MM.1S (cell line): ENCODE results near the gene CACNB3.
"Not testable (repeated sequence)": the region's sequence is repeated elsewhere in the genome, so short reads cannot be mapped to it uniquely, and the experiment has no call there.

Experiments used
- DNase-seq: peaks from one replicate; pipeline ENCODE4 v3.0.0-alpha.2; 2015
- H2AFZ ChIP-seq: fragments of 300-600 bp; sonication (generic); 2 replicates; pipeline ENCODE4 v1.6.0; 2016; ENCODE audit warnings: antibody characterized with exemption, low read length
- H3F3A ChIP-seq: fragments of 300-600 bp; sonication (generic); 2 replicates; pipeline ENCODE4 v1.6.1; 2016; ENCODE audit warnings: mild to moderate bottlenecking, antibody characterized with exemption, low read length, moderate library complexity, mixed read lengths; ENCODE audit not compliant: insufficient read depth
- H3K27ac ChIP-seq: fragments of 300-600 bp; sonication (generic); 2 replicates; pipeline ENCODE4 v1.5.1; 2016; ENCODE audit warnings: mild to moderate bottlenecking, low read length
- H3K27me3 ChIP-seq: fragments of 300-600 bp; sonication (generic); replicated peaks from 2 replicates; pipeline ENCODE4 v1.6.0; 2016; ENCODE audit warnings: low read length; ENCODE audit not compliant: insufficient read depth
- H3K36me3 ChIP-seq: fragments of 300-600 bp; sonication (generic); replicated peaks from 2 replicates; pipeline ENCODE4 v1.6.1; 2016; ENCODE audit warnings: mild to moderate bottlenecking, low read length, mixed read lengths; ENCODE audit not compliant: insufficient read depth
- H3K4me1 ChIP-seq: fragments of 300-600 bp; sonication (generic); 2 replicates; pipeline ENCODE4 v1.6.1; 2016; ENCODE audit warnings: low read length, mixed read lengths
- H3K4me2 ChIP-seq: fragments of 300-600 bp; sonication (generic); 2 replicates; pipeline ENCODE4 v1.6.0; 2016; ENCODE audit warnings: low read depth, low read length
- H3K4me3 ChIP-seq: fragments of 300-600 bp; sonication (generic); 2 replicates; pipeline ENCODE4 v1.5.1; 2016; ENCODE audit warnings: low read length, mixed read lengths
- H3K79me2 ChIP-seq: fragments of 300-600 bp; sonication (generic); 2 replicates; pipeline ENCODE4 v1.6.1; 2016; ENCODE audit warnings: mixed run types, low read length, mixed read lengths
- H3K9ac ChIP-seq: fragments of 300-600 bp; sonication (generic); 2 replicates; pipeline ENCODE4 v1.6.1; 2016; ENCODE audit warnings: low read length, mixed read lengths
- H3K9me2 ChIP-seq: fragments of 300-600 bp; sonication (generic); replicated peaks from 2 replicates; pipeline ENCODE4 v1.6.1; 2016; ENCODE audit warnings: mild to moderate bottlenecking, low read length, mixed read lengths; ENCODE audit not compliant: insufficient read depth
- H3K9me3 ChIP-seq: fragments of 300-600 bp; sonication (generic); replicated peaks from 2 replicates; pipeline ENCODE4 v1.6.1; 2016; ENCODE audit warnings: mild to moderate bottlenecking, low read length, mixed read lengths; ENCODE audit not compliant: insufficient read depth
- H4K20me1 ChIP-seq: fragments of 300-600 bp; sonication (generic); 2 replicates; pipeline ENCODE4 v1.6.1; 2016; ENCODE audit warnings: mild to moderate bottlenecking, low read length, moderate library complexity, mixed read lengths; ENCODE audit not compliant: insufficient read depth
- CTCF ChIP-seq: fragments of 300-600 bp; sonication (generic); IDR thresholded peaks from 2 replicates; pipeline ENCODE4 v1.5.1; 2016; ENCODE audit warnings: antibody characterized with exemption, low read length, mixed read lengths
- EZH2 ChIP-seq: fragments of 300-600 bp; sonication (generic); optimal IDR thresholded peaks from 2 replicates; pipeline ENCODE3; 2017; ENCODE audit warnings: low read depth, mild to moderate bottlenecking, antibody characterized with exemption, low read length, mixed read lengths
- EZH2phosphoT487 ChIP-seq: fragments of 300-600 bp; sonication (generic); IDR thresholded peaks from 2 replicates; pipeline ENCODE4 v1.6.1; 2018; ENCODE audit warnings: antibody characterized with exemption, low read length

CACNB3 gene

DNA sequence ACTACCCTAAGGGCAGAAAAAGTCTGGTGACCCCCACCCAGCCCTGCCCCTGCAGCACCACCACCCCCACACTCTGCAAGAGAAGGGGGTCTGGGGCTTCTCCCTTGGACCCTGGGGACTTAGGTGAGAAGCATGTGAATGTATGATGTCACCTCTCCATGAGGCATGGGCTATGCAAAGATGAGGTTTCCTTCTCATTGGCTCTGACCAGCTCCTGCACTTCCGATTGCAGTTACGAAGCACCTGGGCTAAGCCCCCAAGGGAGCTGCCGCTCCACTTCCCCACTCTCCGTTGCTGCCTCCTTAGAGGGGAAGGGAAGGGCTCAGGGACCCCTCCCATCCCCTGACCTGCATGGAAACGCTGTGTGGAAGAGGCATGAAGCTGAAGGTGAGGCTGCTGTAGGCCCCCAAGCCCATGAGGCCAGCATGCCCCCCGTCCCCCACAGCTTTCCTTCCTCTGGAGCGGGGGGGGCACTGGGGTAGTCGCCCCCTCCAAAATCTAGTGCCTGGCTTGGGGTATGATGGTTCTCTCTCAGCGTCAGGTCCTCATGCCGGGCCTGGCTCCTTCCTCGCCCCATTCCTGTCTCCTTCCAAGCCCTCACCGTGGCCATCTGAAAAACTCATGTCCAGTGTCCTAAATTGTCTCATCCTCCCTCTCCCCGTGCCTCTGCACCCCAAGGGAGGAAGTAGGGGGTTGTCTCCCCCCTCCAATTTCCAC is 39.1 kb downstream of the CACNB3 start:
- peaks cover 9% of the 10 kb centered on the region; the same call in 1 of the 2 replicates for H3F3A ChIP-seq
- H3K4me1 ChIP-seq, result no peaks in the 10 kb centered on the region
- H2AFZ ChIP-seq, result no peak overlapping the region
- no peak overlapping the region for H3K9ac ChIP-seq
- peaks cover 3% of the 10 kb centered on the region; the same call in 1 of the 2 replicates for H3K79me2 ChIP-seq
- no peak overlapping the region for H3K27ac ChIP-seq
- H3K4me2 ChIP-seq, result no peak overlapping the region
- H3K27me3 ChIP-seq, result no peaks in the 10 kb centered on the region
- no peaks in the 10 kb centered on the region for H3K9me2 ChIP-seq
- DNase-seq, result no peak
- no peaks in the 10 kb centered on the region for H4K20me1 ChIP-seq
- H3K9me3 ChIP-seq, result no peaks in the 10 kb centered on the region
- TF ChIP-seq EZH2phosphoT487 (no peak), CTCF (no peak), EZH2 (no peak)
- no peaks in the 10 kb centered on the region for H3K36me3 ChIP-seq
- H3K4me3 ChIP-seq, result no peak overlapping the region

DNA sequence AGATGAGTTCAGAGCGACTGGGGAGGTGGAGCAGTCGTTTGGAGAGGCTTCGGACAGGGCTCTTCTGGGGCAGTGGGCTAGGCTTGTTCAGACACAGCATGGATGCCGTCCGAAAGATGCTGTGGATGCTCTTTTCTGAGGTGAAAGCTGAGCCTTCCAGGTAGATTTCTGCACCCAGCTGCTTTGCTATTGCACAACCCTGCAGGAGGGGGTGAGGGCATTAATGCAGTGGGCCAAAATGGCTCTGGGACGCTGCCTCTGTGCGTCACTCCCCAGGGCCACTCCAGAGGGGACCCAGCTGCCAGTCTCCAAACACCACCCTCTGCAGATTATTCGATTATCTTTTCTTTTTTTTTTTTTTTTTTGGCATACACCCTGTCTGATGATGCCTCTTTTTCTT is 39.7 kb downstream of the CACNB3 start:
- DNase-seq, result no peak
- Histone ChIP-seq H3K9me2 (no peaks in the 10 kb centered on the region), H4K20me1 (no peaks in the 10 kb centered on the region), H2AFZ (no peak overlapping the region), H3K4me2 (no peak overlapping the region), H3K79me2 (no peaks in the 10 kb centered on the region), H3K4me1 (no peaks in the 10 kb centered on the region), H3K4me3 (no peak overlapping the region), H3K36me3 (no peaks in the 10 kb centered on the region), H3K27me3 (no peaks in the 10 kb centered on the region), H3K9me3 (no peaks in the 10 kb centered on the region), H3K27ac (no peak overlapping the region), H3K9ac (no peak overlapping the region), H3F3A (peaks cover 4% of the 10 kb centered on the region; the same call in 1 of the 2 replicates)
- TF ChIP-seq EZH2, result no peak
- TF ChIP-seq CTCF, result no peak
- TF ChIP-seq EZH2phosphoT487, result no peak

DNA sequence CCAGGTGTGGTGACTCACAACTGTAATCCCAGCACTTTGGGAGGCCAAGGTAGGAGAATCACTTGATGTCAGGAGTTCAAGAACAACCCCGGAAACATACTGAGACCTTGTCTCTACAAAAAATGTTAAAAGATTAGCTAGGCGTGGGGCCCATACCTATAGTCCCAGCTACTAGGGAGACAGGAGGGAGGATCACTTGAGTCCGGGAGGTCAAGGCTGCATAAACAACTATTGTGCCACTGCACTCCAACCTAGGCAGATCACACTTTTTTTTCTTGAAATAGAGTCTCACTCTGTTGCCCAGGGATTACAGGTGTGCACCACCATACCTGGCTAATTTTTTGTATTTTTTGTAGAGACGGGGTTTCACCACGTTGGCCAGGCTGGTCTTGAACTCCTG is 41.3 kb downstream of the CACNB3 start:
- Histone ChIP-seq H3K27ac (no peak overlapping the region), H3K9ac (no peak overlapping the region), H3K36me3 (no peaks in the 10 kb centered on the region), H3K9me2 (no peaks in the 10 kb centered on the region), H3F3A (no peaks in the 10 kb centered on the region), H2AFZ (no peak overlapping the region), H4K20me1 (no peaks in the 10 kb centered on the region), H3K4me2 (no peak overlapping the region), H3K4me1 (no peaks in the 10 kb centered on the region), H3K79me2 (no peaks in the 10 kb centered on the region), H3K9me3 (no peaks in the 10 kb centered on the region), H3K27me3 (no peaks in the 10 kb centered on the region), H3K4me3 (no peak overlapping the region)
- DNase-seq, result no peak
- TF ChIP-seq CTCF (no peak), EZH2 (no peak), EZH2phosphoT487 (no peak)

- DNase-seq, H3K4me3 ChIP-seq, H3K9ac ChIP-seq, H3K9me3 ChIP-seq, H4K20me1 ChIP-seq, H3K9me2 ChIP-seq, H3F3A ChIP-seq, H3K27me3 ChIP-seq, H3K4me2 ChIP-seq, H3K4me1 ChIP-seq, H3K27ac ChIP-seq, H3K36me3 ChIP-seq, H2AFZ ChIP-seq, H3K79me2 ChIP-seq: not testable (repeated sequence)
These were observed 41.9 kb downstream of the CACNB3 start for GRCh38 chr12:48860236-48860635.
